Measurements from ENCODE around the gene NTN3. TPM values are rescaled to one million over a fixed set of nuclear protein-coding genes. Genes with fewer than 3 reads are reported as not detected.

NTN3 gene
- total and polyA plus RNA-seq, 7 experiments from 2014 or later, result not detected

DNA sequence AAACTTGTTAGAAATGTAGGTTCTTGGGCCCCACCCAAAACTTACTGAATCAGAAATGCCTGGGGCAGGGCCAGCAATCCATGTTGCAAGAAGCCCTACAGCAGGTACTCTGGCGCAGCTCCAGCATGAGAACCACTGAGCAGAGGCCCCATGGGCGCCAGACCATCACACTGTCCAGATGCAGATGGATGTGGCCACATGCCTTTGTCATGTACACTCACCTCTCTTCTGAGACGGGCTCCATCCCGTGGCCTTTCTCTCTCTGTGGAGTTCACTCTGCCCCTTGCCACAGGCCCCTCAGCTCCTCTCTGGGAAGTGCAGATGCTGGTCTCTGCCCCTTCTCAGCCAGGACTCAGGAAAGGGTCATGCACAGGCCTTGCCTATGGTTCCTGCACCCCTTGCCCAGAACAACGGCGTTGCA, 44.1 kb upstream of the NTN3 start:
- no peak overlapping the region for H3K27ac ChIP-seq (ENCODE audit: low read depth, low read length)
- H3K9me3 Mint-ChIP-seq, result no peaks in the 10 kb centered on the region
- POLR2A ChIA-PET, result interaction anchor here (1.4 kb wide), 1 partner anchor 14 kb away, joined by 4 read pairs; no protein-coding TSS in a partner anchor
- DNase-seq, result no peak
- no peaks in the 10 kb centered on the region for H3K27me3 ChIP-seq (ENCODE audit: control insufficient read depth in 2 of 2, insufficient read depth in 2 of 2, low read length in 2 of 2)
- ATAC-seq, result no peak
- no peak overlapping the region for H3K27ac Mint-ChIP-seq
- intact Hi-C loops (cut with micrococcal nuclease), result loop anchor here (5.0 kb wide), 4 partner anchors 160 to 710 kb away; partner anchors contain the start of genes RNPS1 (in 1 of the 2), TRAF7 (in 1 of the 2) and ZNF213 (in 1 of the 2)
- H3K4me3 Mint-ChIP-seq, result peak overlapping the region in 2 of 10 donors; percentile 32 to 51
- no peaks in the 10 kb centered on the region for H3K9me3 ChIP-seq (ENCODE audit: control insufficient read depth in 2 of 3, low read length in 3 of 3)
- peaks cover 0 to 6% (median 0%) of the 10 kb centered on the region in 5 donors for H3K36me3 Mint-ChIP-seq
- H3K27me3 Mint-ChIP-seq, result no peaks in the 10 kb centered on the region
- peaks cover 14 to 35% (median 19%) of the 10 kb centered on the region in 7 donors for H3K4me1 Mint-ChIP-seq
- no peak overlapping the region for H3K4me3 ChIP-seq (ENCODE audit: low read length)
- no peaks in the 10 kb centered on the region for H3K36me3 ChIP-seq (ENCODE audit: control insufficient read depth in 2 of 3, insufficient read depth in 3 of 3, low read length in 3 of 3)
- peaks cover 10 to 14% of the 10 kb centered on the region in 2 donors for H3K4me1 ChIP-seq (ENCODE audit: control insufficient read depth in 2 of 2, insufficient read depth in 2 of 2, low read length in 2 of 2)
- CTCF ChIA-PET, result no interaction called here

DNA sequence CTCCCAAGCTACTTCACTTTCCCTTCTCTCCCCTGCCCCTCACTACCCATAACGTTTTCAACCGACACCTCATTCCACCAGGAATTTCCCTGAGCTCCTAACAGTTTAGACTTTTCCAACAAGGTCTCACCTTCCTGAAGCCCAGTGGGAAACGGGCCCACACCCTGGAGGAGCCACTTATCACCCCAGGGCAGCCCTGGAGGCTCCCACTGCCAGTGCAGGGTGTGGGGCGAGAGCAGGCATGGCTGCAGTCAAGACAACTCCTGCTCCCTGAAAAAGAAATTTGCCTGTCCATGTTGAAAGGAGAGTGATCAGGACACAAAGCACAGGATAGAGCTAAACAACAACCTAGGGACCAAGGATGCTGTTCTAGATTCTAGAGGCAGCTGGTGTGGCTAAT, 43.6 kb upstream of the NTN3 start:
- Mint-ChIP-seq H3K27me3 (no peaks in the 10 kb centered on the region), H3K4me1 (peaks cover 14 to 37% (median 19%) of the 10 kb centered on the region in 7 donors), H3K9me3 (no peaks in the 10 kb centered on the region), H3K36me3 (peaks cover 0 to 6% (median 2%) of the 10 kb centered on the region in 5 donors), H3K4me3 (peak overlapping the region; percentile 65 to 93 (median 85)), H3K27ac (peak overlapping the region in 4 of 9 donors; percentile 20 to 58 (median 51))
- DNase-seq (no peak), ATAC-seq (no peak)
- Histone ChIP-seq H3K9me3 (ENCODE audit: control insufficient read depth in 2 of 3, low read length in 3 of 3) (no peaks in the 10 kb centered on the region), H3K27ac (ENCODE audit: low read depth, low read length) (no peak overlapping the region), H3K4me1 (ENCODE audit: control insufficient read depth in 2 of 2, insufficient read depth in 2 of 2, low read length in 2 of 2) (peaks cover 10 to 14% of the 10 kb centered on the region in 2 donors), H3K4me3 (ENCODE audit: low read length) (no peak overlapping the region), H3K27me3 (ENCODE audit: control insufficient read depth in 2 of 2, insufficient read depth in 2 of 2, low read length in 2 of 2) (no peaks in the 10 kb centered on the region), H3K36me3 (ENCODE audit: control insufficient read depth in 2 of 3, insufficient read depth in 3 of 3, low read length in 3 of 3) (no peaks in the 10 kb centered on the region)
- CTCF ChIA-PET, result interaction anchor here (0.6 kb wide), 1 partner anchor 1392 kb away, joined by 3 read pairs; no protein-coding TSS in a partner anchor
- intact Hi-C loops (cut with micrococcal nuclease), result loop anchor here (5.0 kb wide), 4 partner anchors 160 to 710 kb away; partner anchors contain the start of genes RNPS1 (in 1 of the 2), TRAF7 (in 1 of the 2) and ZNF213 (in 1 of the 2)
- POLR2A ChIA-PET, result interaction anchor here (1.4 kb wide), 1 partner anchor 13 kb away, joined by 4 read pairs; no protein-coding TSS in a partner anchor

DNA sequence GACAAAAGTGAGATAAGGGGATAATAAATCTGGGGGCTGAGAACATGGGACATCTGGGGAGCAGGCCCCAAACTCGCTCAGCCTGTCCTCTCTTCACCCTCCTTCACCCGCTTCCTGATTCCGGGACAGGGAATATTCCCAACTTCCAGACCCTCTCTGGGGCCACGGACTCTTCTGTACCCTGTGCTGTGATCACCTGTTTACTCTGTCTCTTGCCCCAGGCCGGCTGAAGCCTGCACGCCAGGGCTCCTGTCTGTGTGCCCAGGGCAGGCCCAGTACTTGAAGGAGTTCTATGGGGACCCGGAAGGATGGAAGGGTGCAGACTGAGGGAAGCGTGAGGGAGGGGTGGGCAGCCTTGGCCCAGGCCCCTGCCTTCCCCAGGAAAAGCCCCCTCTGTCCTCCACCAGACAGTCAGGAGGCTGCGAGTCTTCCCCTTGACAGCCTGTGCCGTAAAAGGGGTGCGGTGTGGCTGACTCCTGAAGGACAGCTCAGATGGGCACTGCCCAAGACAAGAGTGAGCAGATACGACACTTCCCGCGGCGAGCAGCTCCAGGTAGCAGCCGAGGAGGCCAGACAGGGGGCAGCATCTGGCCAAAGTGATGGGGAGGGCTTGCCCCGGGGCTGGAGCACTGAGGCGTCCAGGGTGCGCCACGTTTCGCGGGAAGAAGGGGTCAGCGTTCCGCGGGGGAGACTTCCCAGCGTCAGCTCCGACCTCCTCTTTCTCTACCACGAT, 42.9 kb upstream of the NTN3 start:
- H3K27me3 ChIP-seq (ENCODE audit: control insufficient read depth in 2 of 2, insufficient read depth in 2 of 2, low read length in 2 of 2), result no peaks in the 10 kb centered on the region
- CTCF ChIA-PET, result interaction anchor here (0.6 kb wide), 1 partner anchor 1391 kb away, joined by 3 read pairs; no protein-coding TSS in a partner anchor
- intact Hi-C loops (cut with micrococcal nuclease), result loop anchor here (2.0 to 5.0 kb wide), 6 partner anchors 87 to 709 kb away; partner anchors contain the start of genes ABCA3 (in 1 of the 2), E4F1 (in 1 of the 2), RNPS1 (in 1 of the 2) and TRAF7 (in 1 of the 2)
- H3K4me3 Mint-ChIP-seq, result peak overlapping the region; percentile 80 to 93 (median 88)
- peak overlapping the region; percentile 83 for H3K4me3 ChIP-seq (ENCODE audit: low read length)
- H3K9me3 ChIP-seq (ENCODE audit: control insufficient read depth in 2 of 3, low read length in 3 of 3), result no peaks in the 10 kb centered on the region
- peaks cover 0 to 10% (median 4%) of the 10 kb centered on the region in 5 donors for H3K36me3 Mint-ChIP-seq
- H3K27me3 Mint-ChIP-seq, result no peaks in the 10 kb centered on the region
- POLR2A ChIA-PET, result interaction anchor here (1.4 kb wide), 1 partner anchor 13 kb away, joined by 4 read pairs; no protein-coding TSS in a partner anchor
- no peaks in the 10 kb centered on the region for H3K9me3 Mint-ChIP-seq
- peaks cover 0 to 4% (median 0%) of the 10 kb centered on the region in 3 experiments for H3K36me3 ChIP-seq (ENCODE audit: control insufficient read depth in 2 of 3, insufficient read depth in 3 of 3, low read length in 3 of 3)
- peaks cover 7 to 10% of the 10 kb centered on the region in 2 donors for H3K4me1 ChIP-seq (ENCODE audit: control insufficient read depth in 2 of 2, insufficient read depth in 2 of 2, low read length in 2 of 2)
- peaks cover 13 to 39% (median 19%) of the 10 kb centered on the region in 7 donors for H3K4me1 Mint-ChIP-seq
- peak overlapping the region in 8 of 9 donors; percentile 37 to 88 (median 72) for H3K27ac Mint-ChIP-seq
- no peak for ATAC-seq
- H3K27ac ChIP-seq (ENCODE audit: low read depth, low read length), result peak overlapping the region; percentile 58
- peak in 4 of 9 donors; percentile 7 to 34 (median 12) for DNase-seq

DNA sequence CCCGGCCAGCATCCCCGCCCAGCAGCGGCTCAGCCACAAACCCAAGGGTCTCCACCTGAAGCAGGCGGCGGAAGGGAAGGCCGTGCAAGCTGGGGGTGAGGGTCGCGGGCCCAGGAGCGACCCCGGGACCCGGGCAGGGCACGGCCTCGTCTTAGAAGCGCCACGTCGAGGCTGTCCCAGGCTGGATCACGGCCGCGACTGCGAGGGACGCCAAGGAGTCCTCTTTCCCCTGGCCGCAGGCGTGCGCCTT, 42.4 kb upstream of the NTN3 start:
- Mint-ChIP-seq H3K27me3 (no peaks in the 10 kb centered on the region), H3K4me3 (peak overlapping the region; percentile 80 to 93 (median 88)), H3K9me3 (no peaks in the 10 kb centered on the region), H3K36me3 (peaks cover 0 to 15% (median 4%) of the 10 kb centered on the region in 5 donors), H3K27ac (peak overlapping the region in 6 of 9 donors; percentile 37 to 88 (median 73)), H3K4me1 (peaks cover 12 to 38% (median 19%) of the 10 kb centered on the region in 7 donors)
- Histone ChIP-seq H3K4me1 (ENCODE audit: control insufficient read depth in 2 of 2, insufficient read depth in 2 of 2, low read length in 2 of 2) (peaks cover 5 to 10% of the 10 kb centered on the region in 2 donors), H3K9me3 (ENCODE audit: control insufficient read depth in 2 of 3, low read length in 3 of 3) (no peaks in the 10 kb centered on the region), H3K4me3 (ENCODE audit: low read length) (peak overlapping the region; percentile 83), H3K36me3 (ENCODE audit: control insufficient read depth in 2 of 3, insufficient read depth in 3 of 3, low read length in 3 of 3) (peaks cover 0 to 5% (median 0%) of the 10 kb centered on the region in 3 experiments), H3K27me3 (ENCODE audit: control insufficient read depth in 2 of 2, insufficient read depth in 2 of 2, low read length in 2 of 2) (no peaks in the 10 kb centered on the region), H3K27ac (ENCODE audit: low read depth, low read length) (peak overlapping the region; percentile 58)
- ChIA-PET POLR2A (no interaction called here), CTCF (no interaction called here)
- intact Hi-C loops (cut with micrococcal nuclease), result loop anchor here (1.0 to 5.0 kb wide), 17 partner anchors 15 to 709 kb away; partner anchors contain the start of genes ABCA3 (in 2 of the 2), E4F1 (in 2 of the 2), RNPS1 (in 2 of the 2) and TEDC2 (in 2 of the 2)
- ATAC-seq (no peak), DNase-seq (no peak)

DNA sequence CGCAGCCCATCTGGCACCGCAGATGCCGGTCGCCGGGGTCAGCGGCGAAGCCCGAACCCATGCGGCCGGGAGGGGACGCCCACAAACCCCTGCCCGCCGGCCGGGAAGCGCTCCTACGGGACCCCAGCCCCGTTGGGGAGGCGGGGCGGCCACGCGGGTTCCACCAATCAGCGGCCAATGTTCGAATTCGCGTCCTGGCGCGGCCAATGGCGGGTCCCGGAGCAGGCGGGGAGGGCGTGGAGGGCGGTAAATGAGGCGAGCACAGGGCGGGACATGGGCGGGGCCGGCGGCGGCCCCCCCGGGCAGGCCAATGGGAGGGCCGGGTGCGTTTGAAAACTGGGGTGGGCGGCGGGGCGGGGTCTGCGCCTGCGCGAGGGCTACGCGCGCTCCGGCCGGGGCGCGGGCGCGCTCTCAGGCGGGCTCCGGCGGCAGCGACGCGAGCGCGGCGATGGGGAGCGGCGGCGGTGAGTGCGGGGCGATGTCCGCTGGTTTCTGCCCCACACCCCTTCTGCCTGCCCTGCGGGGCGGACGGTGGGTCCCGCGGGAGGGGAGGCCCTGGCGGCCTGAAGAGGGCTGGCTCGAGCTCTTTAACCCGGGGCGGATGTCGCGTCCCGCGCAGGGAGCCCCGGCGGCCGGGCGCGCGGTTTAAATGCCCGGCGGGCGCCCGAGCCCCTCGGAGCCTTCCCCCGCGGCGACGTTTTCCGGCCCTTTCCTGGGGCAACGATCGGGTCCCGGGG, 41.9 kb upstream of the NTN3 start, which contains the start of gene CCNF:
CCNF (plus strand) TSS at position 414 of the 737 bp plus-strand sequence; CDS start at position 449, 35 bp downstream.
- Histone ChIP-seq H3K27me3 (ENCODE audit: control insufficient read depth in 2 of 2, insufficient read depth in 2 of 2, low read length in 2 of 2) (no peaks in the 10 kb centered on the region), H3K9me3 (ENCODE audit: control insufficient read depth in 2 of 3, low read length in 3 of 3) (no peaks in the 10 kb centered on the region), H3K4me3 (ENCODE audit: low read length) (peak within 1 kb of the TSS; percentile 83), H3K36me3 (ENCODE audit: control insufficient read depth in 2 of 3, insufficient read depth in 3 of 3, low read length in 3 of 3) (peaks cover 0 to 5% (median 0%) of the 10 kb centered on the region in 3 experiments), H3K27ac (ENCODE audit: low read depth, low read length) (peak within 1 kb of the TSS; percentile 68), H3K4me1 (ENCODE audit: control insufficient read depth in 2 of 2, insufficient read depth in 2 of 2, low read length in 2 of 2) (peaks cover 5 to 10% of the 10 kb centered on the region in 2 donors)
- Mint-ChIP-seq H3K27me3 (no peaks in the 10 kb centered on the region), H3K4me1 (peaks cover 12 to 38% (median 19%) of the 10 kb centered on the region in 7 donors), H3K9me3 (no peaks in the 10 kb centered on the region), H3K27ac (peak within 1 kb of the TSS; percentile 11 to 88 (median 71)), H3K4me3 (peak within 1 kb of the TSS; percentile 81 to 97 (median 88)), H3K36me3 (peaks cover 0 to 16% (median 4%) of the 10 kb centered on the region in 5 donors)
- CTCF ChIA-PET, result interaction anchor here (1.1 to 1.9 kb wide), 4 partner anchors 12 to 72 kb away, joined by 3 to 6 read pairs (median 6); no protein-coding TSS in a partner anchor
- DNase-seq (peak; percentile 87 to 98 (median 92)), ATAC-seq (peak; percentile 99)
- POLR2A ChIA-PET, result interaction anchor here (0.8 to 1.5 kb wide), 4 partner anchors 15 to 234 kb away, joined by 3 to 4 read pairs (median 4); no protein-coding TSS in a partner anchor
- intact Hi-C loops (cut with micrococcal nuclease), result loop anchor here (1.0 to 5.0 kb wide), 17 partner anchors 14 to 708 kb away; partner anchors contain the start of genes ABCA3 (in 2 of the 2), E4F1 (in 2 of the 2), RNPS1 (in 2 of the 2) and TEDC2 (in 2 of the 2)

Measured in naive thymus-derived CD4-positive, alpha-beta T cell (primary cell).